Fibroblast of skin of left quadriceps (primary cell): ENCODE data around the gene ARHGAP45.
"Not testable (repeated sequence)": the region's sequence is repeated elsewhere in the genome, so short reads cannot be mapped to it uniquely, and the experiment has no call there.

Source experiments
- DNase-seq, 2 experiments: peaks; one replicate each; pipeline ENCODE4 v3.0.0-alpha.2; 2013; ENCODE audit warnings: low read depth in 2 of 2

Gene ARHGAP45

GRCh38 chr19:1105008-1105872, 38.3 kb downstream of the ARHGAP45 start:
- DNase-seq: no peak

DNA sequence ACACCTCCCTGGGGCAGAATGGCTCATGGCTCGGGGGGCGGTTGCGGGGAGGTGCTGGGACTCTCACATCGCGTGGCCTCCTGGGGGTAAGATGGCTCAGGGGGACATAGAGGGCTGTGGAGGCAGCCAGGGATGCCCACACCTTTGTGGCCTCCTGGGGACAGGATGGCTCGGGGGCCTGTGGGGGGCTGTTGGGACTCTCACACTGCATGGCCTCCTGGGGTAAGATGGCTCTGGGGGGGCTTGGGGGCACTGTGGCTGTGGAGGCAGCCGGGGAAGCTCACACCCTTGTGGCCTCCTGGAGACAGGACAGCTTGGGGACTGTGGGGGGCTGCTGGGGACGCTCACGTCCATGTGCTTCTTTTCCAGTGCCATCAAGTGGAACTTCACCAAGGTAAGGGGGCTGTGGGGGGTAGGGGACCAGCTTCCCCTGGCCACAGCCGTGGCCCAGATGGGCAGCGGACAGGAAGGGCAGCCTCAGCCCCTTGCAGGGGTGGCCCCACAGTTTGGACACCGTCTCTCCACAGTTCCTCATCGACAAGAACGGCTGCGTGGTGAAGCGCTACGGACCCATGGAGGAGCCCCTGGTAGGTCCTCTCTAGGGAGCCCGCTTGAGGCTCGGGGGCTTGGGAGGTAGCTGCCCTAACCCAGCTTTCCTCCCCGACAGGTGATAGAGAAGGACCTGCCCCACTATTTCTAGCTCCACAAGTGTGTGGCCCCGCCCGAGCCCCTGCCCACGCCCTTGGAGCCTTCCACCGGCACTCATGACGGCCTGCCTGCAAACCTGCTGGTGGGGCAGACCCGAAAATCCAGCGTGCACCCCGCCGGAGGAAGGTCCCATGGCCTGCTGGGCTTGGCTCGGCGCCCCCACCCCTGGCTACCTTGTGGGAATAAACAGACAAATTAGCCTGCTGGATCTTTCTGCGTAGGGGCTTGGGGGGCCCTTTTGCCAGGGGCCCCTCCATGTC, 39.2 kb downstream of the ARHGAP45 start:
- no peak for DNase-seq

DNA sequence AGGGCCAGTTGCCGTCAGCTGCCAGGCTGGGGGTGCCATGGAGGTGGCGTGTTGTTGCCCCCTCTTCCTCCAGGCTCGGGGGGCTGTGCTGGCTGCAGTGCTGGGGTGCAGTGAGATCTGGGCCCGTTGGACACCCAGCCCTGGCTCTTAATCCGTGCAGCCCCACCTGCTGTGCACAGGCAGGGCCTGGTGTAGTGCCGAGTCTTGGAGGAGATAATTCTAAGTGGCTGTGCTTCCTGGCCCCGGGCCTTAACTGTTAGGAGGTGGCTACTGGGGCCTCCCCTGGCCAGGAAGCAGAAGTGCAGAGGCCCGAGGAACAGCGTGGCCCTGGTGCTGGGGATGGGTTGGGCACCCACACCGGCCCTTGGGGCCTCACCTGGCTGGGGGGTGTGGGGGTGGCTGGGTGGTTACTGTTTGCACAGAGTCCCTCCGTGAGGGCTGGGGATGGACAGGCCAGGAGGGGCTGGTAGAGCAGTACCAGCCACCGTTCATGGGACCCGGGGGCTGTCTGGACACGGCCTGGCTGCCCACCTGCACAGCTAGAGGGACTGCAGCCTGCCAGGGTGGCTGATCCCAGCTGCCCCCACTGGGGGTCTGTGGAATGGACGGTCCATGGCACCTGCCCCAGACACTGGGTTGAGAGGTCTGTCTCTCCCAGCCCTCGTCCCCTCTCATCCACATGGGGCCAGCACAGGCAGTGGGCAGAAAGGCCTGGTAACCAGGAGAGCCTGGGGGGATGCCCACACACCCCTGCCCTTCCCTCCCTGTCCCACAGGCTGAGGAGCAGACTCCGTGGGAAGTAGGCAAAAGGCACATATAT, 40.1 kb downstream of the ARHGAP45 start:
- no peak for DNase-seq

- DNase-seq: no peak
Measured at GRCh38 chr19:1107661-1108261, 40.8 kb downstream of the ARHGAP45 start.

DNA sequence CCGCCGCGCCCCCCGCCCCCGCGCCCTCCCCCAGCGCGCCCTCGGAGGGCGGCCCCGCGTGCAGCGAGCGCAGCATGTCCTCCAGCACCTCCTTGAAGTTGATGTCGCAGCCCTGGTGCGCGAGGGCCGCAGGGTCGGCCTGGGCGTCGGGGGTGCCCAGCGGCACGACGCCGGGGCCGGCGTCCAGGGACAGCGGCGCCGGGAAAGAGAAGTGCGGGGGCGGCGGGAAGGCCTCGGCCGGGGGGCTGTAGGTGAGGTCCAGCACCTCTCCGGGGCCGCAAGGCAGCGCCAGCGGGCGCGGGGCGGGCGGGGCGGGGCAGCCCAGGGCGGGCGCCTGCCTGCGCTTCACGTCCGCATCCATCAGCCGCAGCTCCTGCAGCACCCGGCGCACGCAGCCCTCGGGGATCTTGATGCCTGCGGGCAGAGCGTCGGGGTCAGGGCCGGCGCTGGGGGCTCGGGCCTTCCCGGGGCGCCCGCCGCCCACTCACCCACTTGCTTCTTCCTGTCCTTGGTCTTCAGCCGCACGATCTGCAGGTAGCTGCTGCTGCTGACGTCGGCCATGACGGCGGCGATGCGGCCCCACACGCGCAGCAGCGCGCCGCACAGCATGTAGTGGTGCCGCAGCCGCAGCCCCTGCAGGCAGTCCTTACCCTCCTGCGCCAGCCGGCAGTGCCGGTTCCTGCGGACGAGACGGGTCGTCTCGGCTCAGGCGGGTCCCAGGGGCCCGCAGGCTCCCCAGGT, 41.5 kb downstream of the ARHGAP45 start:
- no peak for DNase-seq

DNA sequence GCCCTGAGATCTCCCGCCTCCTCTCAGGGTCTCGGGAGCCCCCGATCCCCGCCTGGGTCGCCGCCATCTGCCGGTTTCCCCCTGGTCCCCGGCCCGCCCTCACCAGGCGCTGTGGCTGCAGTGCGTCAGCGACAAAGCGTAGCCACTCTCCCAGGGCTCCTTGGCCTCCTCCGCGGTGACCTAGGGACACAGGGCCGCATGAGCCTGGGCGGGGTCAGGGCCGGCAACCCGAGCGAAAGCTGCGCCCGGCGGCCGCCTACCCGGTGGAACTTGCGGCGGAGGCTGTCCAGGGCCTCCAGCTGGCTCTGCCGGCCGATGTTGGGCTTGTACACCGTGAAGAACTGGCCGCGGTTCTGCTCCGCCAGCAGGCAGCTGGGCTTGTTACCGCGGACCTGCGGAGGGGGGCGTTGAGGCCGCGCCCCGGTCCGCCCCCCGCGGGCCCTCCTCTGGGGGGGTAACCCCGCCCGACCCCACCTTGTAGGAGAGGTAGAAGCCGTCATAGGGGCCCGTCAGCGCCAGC, 42.1 kb downstream of the ARHGAP45 start:
- no peak for DNase-seq

DNA sequence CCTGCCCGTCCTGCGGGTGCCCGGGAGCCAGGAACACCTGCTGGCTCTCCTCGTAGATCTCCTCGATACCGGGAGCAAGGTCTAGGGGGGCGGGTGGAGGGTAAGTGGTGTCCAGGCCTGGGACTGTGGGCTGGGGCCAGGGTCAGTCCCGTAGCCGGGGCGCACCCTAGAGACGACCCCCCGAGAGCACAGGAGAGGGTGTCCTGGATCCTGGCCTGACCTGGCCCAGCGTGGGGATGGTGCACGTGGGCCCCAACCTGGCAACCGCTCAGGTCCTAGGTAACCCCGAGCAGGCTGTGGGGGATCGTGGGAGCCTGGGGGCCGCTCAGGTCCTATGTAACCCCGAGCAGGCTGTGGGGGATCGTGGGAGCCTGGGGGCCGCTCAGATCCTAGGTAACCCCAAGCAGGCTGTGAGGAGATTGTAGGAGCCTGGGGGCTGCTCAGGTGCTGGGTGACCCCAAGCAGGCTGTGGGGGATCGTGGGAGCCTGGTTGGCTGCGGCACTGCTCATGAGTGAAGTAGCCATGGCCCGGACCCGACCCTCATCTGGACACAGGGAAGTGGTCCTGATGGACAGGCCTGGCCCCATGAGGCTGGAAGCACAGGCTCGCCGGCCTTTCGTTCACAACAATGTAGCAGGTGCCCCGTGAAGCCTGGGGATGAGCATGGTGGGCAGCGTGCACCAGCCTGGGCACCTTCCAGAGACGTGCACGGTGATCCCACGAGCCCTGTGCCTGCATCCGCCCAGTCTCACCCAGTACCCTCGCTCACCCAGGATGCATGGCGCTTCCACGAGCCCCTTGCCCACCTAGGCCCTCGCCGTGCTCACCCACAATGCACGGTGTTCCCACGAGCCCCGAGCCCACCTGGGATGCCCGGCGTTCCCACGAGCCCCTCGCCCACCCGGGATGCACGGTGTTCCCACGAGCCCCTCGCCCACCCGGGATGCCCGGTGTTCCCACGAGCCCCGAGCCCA, 43.0 kb downstream of the ARHGAP45 start:
- DNase-seq: no peak

DNA sequence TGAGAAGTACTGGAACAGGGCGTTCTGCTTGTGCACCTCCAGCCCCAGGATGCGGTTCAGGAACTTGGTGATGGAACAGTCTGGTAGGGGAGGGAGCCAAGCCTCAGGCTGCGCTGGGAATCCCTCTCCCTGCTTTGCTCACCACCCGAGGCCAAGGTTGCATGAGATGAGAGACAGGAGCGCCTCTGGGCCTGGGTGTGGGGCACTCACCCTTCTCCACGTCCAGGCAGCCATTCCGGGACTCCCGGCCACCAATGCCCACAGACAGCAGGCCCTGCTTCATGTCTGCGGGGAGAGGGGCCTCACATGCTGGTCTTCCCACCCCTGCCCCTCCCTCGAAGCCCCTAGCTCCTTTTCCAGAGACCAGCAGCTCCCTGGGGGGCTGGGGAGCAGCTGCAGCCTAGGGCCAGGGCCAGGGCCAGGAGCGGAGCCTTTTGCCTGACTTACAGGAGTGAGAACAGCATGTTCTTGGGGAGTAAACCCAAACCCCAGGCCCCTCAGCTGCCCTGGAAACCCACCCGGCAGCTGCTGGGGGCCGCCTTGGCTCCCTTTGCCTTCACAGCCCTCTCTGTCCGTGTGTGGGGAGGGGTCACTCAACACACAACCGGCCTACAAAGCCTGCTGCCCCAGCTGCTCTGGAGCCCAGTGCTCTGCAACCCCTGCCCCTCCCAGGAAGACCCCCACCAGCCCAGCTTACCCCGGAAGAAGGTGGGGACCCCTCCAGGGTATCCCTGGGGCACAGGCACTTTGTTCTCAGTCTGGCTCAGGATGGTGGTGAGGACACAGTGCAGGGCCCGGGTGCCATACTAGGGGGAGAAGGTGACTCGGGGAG, 44.1 kb downstream of the ARHGAP45 start:
- no peak for DNase-seq

- no peak for DNase-seq
Measured at GRCh38 chr19:1111641-1112267, 44.8 kb downstream of the ARHGAP45 start.

GRCh38 chr19:1112268-1113029, 45.5 kb downstream of the ARHGAP45 start:
- no peak for DNase-seq

DNA sequence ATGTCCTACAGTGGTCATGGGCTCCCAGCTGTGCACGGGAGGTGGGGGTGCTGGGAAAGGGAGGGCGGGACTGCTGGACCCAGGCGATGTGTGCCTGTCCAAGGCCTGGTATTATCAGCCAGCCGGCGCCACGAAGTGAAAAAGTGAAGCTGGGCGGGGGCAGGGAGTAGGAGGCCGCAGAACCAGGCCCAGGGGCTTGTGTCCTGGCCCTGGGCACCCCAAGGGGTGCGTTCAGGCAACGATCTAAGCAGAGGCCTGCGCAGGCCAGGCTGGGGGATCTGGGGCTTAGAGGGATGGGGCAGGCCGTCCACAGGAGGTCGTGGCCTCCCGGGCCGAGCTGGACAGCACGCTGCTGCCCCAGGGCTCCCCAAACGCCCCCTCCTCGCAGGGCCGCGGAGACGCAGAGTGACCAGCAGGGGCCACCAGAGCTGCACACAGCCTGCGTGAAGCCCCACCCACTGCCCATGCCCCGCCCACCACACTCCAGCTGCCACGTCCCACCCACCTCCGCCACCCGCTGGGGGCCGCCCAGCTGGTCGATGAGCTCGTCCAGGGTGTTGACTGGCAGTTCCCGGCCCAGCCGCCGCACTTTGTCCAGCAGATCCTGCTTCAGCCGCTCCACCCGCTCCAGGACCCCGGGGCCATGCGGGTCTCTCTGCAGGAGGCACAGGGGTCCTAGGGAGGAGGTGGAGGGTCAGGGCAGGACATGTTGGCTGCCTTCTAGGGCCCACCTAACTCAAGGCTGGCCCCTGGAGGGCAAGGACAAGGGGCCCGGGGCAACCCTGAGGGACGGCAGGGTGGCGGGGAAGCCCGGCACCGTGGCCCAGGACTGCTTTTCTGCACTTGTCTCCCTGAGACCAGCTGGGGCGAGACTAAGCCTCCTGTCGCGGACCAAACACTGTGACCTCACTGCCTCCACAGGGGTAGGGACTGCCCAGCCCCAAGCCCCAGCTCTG, 46.3 kb downstream of the ARHGAP45 start:
- DNase-seq: peak; percentile 77 to 78

DNA sequence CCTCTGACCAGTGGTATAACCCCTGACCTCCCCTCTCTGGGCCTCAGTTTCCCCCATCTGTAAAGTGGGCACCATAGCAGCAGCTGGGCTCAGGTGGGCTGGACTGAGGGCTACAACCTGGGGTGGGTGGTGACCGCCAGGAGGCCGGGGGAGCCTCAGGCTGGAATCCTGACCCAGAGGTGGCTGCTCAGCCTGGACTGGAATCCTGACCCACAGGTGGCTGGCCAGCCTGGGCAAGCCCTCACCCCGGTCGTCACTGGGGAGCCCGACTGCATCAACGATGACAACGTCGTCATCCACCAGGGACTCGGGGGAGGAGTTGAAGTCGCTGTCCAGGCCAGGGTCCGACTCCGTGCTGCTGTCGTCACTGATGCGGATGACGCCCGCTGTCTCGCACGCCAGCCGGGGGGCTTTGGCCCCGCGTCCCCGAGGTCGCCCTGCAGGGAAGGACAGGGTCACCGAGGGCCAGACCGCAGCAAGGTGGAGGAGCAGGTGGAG, 47.1 kb downstream of the ARHGAP45 start:
- DNase-seq: no peak

- not testable (repeated sequence) for DNase-seq
Measured at GRCh38 chr19:1114728-1115127, 47.8 kb downstream of the ARHGAP45 start.

DNA sequence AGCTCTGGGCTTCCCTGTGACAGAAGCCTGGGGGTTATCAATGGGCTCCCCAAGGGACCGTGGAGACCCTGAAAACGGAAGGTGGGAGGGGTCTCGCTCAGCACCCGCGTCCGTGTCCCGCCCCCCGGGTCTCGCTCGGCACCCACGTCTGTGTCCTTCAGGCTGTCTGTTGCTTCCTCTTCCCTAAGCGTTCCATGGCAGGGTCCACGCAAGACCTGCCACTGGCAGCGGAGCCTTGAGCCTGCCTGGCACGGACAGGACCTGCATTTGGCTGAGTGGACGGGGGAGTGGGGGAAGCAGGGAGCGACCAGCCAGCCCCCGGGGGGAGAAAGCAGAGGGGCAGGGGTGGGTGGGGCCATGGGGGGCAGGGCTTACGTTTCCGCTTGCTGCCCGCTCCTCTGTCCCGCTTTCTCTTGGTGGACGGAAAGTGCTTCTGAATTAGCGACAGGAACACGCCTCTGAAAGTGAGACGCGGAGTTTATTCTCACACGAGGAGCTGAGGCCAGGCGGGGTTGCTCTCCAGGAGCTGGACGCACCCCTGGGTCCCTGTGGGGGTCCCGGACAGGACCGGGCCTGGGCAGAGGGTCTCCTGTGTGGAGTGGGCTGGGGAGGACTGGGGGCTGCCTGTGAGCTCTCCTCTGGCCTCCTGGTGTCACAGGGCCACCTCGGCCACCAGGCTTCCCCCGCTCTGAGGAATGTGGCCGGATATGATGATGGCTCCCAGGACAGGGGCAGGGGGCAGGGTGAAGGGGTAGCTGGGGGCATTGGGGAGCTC, 48.9 kb downstream of the ARHGAP45 start:
- DNase-seq: no peak
